Duodenal mucosa (tissue), 2 donors: ENCODE measurements around the gene KRTAP2-2.
"Not testable (repeated sequence)": the region's sequence is repeated elsewhere in the genome, so short reads cannot be mapped to it uniquely, and the experiment has no call there.

Experiments
- H3K27ac ChIP-seq: one replicate; pipeline ENCODE4 v1.7.0; 2013; ENCODE audit warnings: low read depth, low read length
- H3K27me3 ChIP-seq, 2 donors: one replicate each; pipeline ENCODE4 v1.7.0; 2013; ENCODE audit warnings: low read length in 2 of 2, control low read depth in 1 of 2; ENCODE audit not compliant: insufficient read depth in 2 of 2, control insufficient read depth in 1 of 2
- H3K36me3 ChIP-seq, 2 donors: one replicate each; pipeline ENCODE4 v1.7.0; 2013; ENCODE audit warnings: low read length in 2 of 2, control low read depth in 1 of 2; ENCODE audit not compliant: insufficient read depth in 2 of 2, control insufficient read depth in 1 of 2
- H3K4me1 ChIP-seq, 2 donors: one replicate each; pipeline ENCODE4 v1.7.0; 2013; ENCODE audit warnings: low read length in 2 of 2, control low read depth in 1 of 2; ENCODE audit not compliant: insufficient read depth in 2 of 2, control insufficient read depth in 1 of 2
- H3K4me3 ChIP-seq, 2 donors: one replicate each; pipeline ENCODE4 v1.7.0; 2013; ENCODE audit warnings: low read length in 2 of 2, low read depth in 1 of 2
- H3K9ac ChIP-seq, 2 donors: one replicate each; pipeline ENCODE4 v1.7.0; 2013; ENCODE audit warnings: low read length in 2 of 2, low read depth in 1 of 2
- H3K9me3 ChIP-seq, 2 donors: one replicate each; pipeline ENCODE4 v1.7.0; 2013; ENCODE audit warnings: low read length in 2 of 2, control low read depth in 1 of 2; ENCODE audit not compliant: control insufficient read depth in 1 of 2

Gene KRTAP2-2, protein sequence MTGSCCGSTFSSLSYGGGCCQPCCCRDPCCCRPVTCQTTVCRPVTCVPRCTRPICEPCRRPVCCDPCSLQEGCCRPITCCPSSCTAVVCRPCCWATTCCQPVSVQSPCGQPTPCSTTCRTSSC

DNA sequence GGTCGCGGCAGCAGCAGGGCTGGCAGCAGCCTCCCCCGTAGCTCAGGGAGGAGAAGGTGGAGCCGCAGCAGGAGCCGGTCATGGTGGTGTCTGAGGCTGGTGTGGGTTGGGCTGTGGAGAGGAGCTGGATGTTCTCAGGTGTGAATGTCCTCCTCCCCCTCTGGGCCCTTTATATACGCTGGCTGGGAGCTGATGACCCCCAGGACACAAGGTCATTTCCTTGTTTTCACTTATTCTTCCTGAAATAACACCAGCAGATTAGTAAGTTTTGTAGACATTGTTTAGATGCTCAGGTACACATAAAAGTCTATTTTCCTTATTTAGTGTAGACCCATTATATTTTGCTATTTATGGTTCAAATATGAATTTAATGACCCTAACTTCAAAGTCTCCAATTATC is at the start of gene KRTAP2-2:
TSS of gene KRTAP2-2 (minus strand) at position 101 of the 400 bp plus-strand sequence. CDS start at position 82, 19 bp downstream.
- H3K27me3 ChIP-seq: peaks cover 0 to 11% of the 10 kb centered on the region in 2 donors
- not testable (repeated sequence) for H3K9ac ChIP-seq, H3K27ac ChIP-seq, H3K4me1 ChIP-seq, H3K9me3 ChIP-seq, H3K4me3 ChIP-seq, H3K36me3 ChIP-seq

DNA sequence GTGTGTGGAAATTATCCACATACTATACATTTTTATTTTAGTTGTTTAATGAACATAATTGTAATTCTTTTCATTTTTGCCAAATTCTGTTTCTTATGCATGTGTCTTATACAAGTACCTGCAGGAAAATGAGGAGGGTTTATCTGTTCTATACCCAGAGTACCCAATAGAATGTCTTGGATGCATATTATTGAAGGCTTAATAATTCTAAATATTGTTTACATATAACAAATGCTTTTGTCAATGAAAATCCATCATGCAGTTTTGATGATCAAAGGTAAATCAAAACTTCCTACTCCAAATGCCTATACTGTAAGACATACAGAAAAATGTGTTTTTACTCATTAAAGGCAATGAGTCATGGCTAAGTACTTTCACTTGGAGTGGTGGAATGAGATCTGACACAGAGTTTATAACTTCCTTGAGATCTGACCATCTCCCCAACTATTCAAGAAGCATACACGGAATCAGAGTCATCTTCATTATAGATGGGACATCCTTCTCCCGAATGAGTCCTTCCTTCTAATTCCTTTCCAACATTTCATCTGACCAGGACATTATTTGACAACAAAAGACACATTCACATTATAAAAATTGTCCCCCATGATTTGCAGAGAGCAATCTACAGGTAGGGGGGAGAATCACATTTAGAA is 49.5 kb upstream of the KRTAP2-2 start:
- H3K27me3 ChIP-seq, H3K9ac ChIP-seq, H3K4me1 ChIP-seq, H3K9me3 ChIP-seq, H3K27ac ChIP-seq, H3K36me3 ChIP-seq, H3K4me3 ChIP-seq: not testable (repeated sequence)

DNA sequence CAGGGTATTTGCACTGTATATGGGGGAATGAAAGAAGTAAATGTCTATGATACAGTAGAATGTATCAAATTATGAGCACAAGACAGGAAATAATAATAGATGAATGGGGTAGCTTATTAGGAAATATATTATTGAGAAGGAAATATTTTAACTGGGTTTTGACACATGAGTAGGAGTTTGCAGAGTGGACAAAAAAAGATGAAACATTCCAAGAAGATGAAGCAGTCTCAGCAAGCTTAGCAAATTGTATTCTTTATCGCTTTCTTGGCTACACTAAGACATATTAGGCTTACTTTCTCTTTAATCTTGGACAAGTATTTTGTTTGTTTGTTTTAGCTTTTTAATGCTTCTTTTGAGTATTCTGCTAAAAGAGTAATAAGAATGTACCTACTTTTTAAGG is 48.9 kb upstream of the KRTAP2-2 start:
- Histone ChIP-seq H3K9me3 (no peaks in the 10 kb centered on the region), H3K4me3 (no peak overlapping the region), H3K27ac (no peak overlapping the region), H3K36me3 (no peaks in the 10 kb centered on the region), H3K27me3 (no peaks in the 10 kb centered on the region), H3K4me1 (no peaks in the 10 kb centered on the region), H3K9ac (no peak overlapping the region)

DNA sequence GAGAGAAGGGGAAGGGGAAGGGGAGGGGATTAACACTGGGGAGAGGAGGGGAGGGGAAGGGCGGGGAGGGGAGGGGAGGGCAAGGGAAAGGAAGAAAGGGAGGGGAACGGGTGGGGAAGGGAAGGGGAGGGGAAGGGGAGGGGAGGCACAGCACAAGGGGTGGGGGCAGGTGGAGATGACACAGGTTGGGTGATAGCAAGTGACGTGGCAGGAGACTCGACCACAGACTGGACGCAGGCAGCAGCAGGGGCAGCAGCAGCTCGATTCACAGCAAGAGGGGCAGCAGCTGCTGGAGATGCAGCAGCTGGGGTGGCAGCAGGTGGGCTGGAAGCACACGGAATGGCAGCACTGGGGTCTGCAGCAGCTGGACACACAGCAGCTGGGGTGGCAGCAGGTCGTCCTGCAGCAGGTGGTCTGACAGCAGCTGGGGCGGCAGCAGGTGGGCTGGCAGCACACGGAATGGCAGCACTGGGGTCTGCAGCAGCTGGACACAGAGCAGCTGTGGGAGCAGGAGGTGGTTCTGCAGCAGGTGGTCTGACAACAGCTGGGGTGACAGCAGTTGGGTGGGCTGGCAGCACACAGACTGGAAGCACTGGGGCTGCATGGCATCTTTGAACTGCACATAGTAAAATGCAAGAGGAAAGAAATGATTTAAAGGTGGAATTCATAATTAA is 46.7 kb upstream of the KRTAP2-2 start, which contains the start of gene KRTAP4-16:
TSS of gene KRTAP4-16 (minus strand) at position 624 of the 674 bp plus-strand sequence. CDS start at position 624, 0 bp downstream.
- H3K36me3 ChIP-seq: no peaks in the 10 kb centered on the region
- no peaks in the 10 kb centered on the region for H3K27me3 ChIP-seq
- no peaks in the 10 kb centered on the region for H3K9me3 ChIP-seq
- no peaks in the 10 kb centered on the region for H3K4me1 ChIP-seq
- no peak within 1 kb of the TSS for H3K27ac ChIP-seq
- no peak within 1 kb of the TSS for H3K9ac ChIP-seq
- H3K4me3 ChIP-seq: no peak within 1 kb of the TSS

DNA sequence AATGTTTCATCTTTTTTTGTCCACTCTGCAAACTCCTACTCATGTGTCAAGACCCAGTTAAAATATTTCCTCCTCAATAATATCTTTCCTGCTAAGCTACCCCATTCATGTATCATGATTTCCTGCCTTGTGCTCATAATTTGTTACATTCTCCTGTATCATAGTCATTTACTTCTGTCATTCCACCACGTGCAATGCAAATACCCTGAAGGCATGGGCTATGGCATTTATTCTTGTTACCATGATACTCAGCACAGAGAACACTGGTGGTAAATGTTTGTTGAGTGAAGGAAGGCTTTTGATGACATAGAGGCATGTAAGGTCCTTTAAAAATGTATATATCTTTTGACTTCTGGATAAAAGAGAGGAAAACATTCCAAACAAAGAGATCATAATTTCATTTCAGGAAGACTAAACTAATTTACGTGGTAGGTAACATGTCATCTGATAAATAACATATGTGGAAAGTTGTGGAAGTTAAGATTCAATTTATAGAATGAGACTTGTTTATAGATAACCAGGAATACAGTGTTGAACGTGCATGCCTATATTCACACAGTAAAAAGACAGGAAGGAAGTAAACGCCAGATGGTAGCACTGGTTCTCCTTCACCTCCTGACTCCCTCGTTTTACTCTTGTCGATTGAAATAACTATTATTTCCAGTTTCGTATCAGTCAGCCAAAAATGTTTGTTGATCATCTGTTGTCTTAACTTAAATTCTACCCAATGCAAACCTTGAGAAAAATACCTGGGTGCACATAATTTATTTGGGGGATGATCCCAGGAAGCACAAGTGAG is 44.9 kb upstream of the KRTAP2-2 start:
- H3K27me3 ChIP-seq, H3K9ac ChIP-seq, H3K36me3 ChIP-seq, H3K27ac ChIP-seq, H3K9me3 ChIP-seq, H3K4me1 ChIP-seq, H3K4me3 ChIP-seq: not testable (repeated sequence)

DNA sequence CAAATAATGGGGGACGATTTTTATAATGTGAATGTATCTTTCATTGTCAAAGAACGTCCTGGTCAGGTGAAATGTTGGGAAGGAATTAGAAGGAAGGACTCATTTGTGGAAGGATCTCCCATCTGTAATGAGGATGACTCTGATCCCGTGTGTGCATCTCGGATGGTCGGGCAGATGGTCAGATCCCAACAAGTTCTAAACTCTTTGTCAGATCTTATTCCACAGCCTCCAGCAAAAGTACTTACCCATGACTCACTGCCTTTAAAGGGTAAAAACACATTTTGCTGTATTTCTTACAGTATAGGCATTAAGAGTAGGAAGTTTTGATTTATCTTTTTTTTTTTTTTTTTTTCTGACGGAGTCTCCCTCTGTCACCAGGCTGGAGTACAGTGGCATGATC is 43.5 kb upstream of the KRTAP2-2 start:
- no peaks in the 10 kb centered on the region for H3K9me3 ChIP-seq
- H3K9ac ChIP-seq: no peak overlapping the region
- no peaks in the 10 kb centered on the region for H3K36me3 ChIP-seq
- no peak overlapping the region for H3K4me3 ChIP-seq
- no peak overlapping the region for H3K27ac ChIP-seq
- H3K27me3 ChIP-seq: no peaks in the 10 kb centered on the region
- H3K4me1 ChIP-seq: no peaks in the 10 kb centered on the region

DNA sequence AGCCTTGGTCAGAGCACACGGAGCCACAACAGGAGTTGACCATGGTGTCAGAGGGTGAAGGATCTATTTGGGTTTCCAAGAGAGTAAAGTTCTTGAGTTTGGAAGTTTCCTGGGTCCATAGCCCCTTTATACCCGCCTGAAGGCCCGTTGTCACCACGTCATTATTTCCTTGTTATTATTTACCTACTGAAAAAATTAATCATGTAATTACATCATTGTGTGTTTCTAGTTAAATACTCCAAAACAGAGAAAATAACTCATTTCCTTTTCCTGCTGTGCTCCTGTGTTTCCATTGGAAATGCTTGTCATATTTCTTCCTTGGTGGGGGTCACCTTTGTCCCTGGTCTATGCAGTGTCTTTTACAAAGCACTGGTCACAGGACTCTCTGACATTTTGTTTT is 43.0 kb upstream of the KRTAP2-2 start, which contains the start of gene KRTAP4-8:
TSS of gene KRTAP4-8 (minus strand) at position 101 of the 400 bp plus-strand sequence. CDS start at position 43, 58 bp downstream.
- H3K4me1 ChIP-seq: no peaks in the 10 kb centered on the region
- H3K9me3 ChIP-seq: no peaks in the 10 kb centered on the region
- no peak within 1 kb of the TSS for H3K4me3 ChIP-seq
- H3K36me3 ChIP-seq: no peaks in the 10 kb centered on the region
- H3K27ac ChIP-seq: no peak within 1 kb of the TSS
- no peaks in the 10 kb centered on the region for H3K27me3 ChIP-seq
- H3K9ac ChIP-seq: no peak within 1 kb of the TSS

DNA sequence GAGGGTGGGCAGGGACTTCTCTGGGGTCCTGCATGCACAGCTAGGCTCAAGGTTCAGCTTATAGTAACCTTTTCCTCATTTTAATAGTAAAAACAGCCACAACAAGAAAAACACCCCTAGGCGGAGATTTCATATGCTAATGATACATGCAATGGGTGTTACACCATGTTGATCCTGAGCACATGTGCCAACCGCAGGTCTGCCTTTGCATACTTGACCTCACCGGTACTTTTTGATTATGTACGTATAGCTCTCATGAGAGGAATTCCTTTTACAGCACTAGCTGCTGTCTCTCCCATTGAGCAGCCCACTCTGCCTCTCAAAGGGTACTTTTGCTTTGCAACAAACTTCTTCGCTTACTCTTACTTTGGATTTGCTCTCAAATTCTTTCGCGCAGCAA is 41.0 kb upstream of the KRTAP2-2 start:
- Histone ChIP-seq H3K4me3 (no peak overlapping the region), H3K36me3 (no peaks in the 10 kb centered on the region), H3K9me3 (no peaks in the 10 kb centered on the region), H3K27me3 (no peaks in the 10 kb centered on the region), H3K4me1 (no peaks in the 10 kb centered on the region), H3K9ac (no peak overlapping the region), H3K27ac (no peak overlapping the region)

DNA sequence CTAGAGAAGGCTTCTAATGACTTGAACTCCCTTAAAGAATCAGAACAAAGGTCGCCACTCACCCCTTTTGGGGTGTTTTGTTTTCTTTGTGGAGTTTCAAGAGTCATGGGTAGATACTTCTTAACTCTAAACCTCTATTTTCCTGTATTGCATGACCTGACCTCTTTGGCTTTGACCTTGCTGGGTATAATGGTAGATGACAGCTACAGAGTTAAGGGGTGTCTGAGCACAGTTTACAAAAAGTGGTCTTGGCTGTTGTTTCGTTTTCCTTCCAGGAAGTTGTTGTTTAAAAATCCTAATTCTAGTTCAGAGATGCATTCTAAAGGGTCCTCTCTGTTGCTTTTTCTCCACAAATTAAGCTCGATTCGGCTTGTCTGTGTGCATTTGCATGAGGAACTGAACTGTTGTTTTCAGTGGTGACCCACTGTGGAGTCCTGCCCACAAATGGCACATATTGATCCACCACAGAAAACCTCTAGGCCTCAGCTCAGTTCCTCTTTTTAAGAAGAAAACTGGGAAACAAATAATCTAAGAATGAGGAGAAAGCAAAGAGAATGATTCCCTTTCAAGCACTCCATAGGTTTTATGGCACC is 33.8 kb upstream of the KRTAP2-2 start:
- H3K36me3 ChIP-seq, H3K4me3 ChIP-seq, H3K9ac ChIP-seq, H3K4me1 ChIP-seq, H3K27me3 ChIP-seq, H3K9me3 ChIP-seq, H3K27ac ChIP-seq: not testable (repeated sequence)
